OCI-LY3 (cell line): ENCODE measurements around the gene EML2.

Experiments
- H2AFZ ChIP-seq: fragments of 200-600, 300-600 bp; shearing (Covaris generic); 2 replicates; pipeline ENCODE4 v1.6.0; 2014; ENCODE audit warnings: antibody characterized with exemption, low read depth, low read length
- H3K27ac ChIP-seq: fragments of 200-600, 300-600 bp; sonication (generic); 2 replicates; pipeline ENCODE4 v1.5.1; 2014; ENCODE audit warnings: mild to moderate bottlenecking, low read length, moderate library complexity, mixed read lengths
- H3K27me3 ChIP-seq: fragments of 200-600, 300-600 bp; sonication (generic); 2 replicates; pipeline ENCODE4 v1.6.1; 2014; ENCODE audit warnings: low read depth, low read length, mixed read lengths
- H3K36me3 ChIP-seq: fragments of 200-600, 300-600 bp; sonication (generic); replicated peaks from 2 replicates; pipeline ENCODE3; 2014; ENCODE audit warnings: low read depth, low read length, mixed read lengths
- H3K4me1 ChIP-seq: fragments of 300-600, 200-600 bp; sonication (generic); 2 replicates; pipeline ENCODE4 v1.6.1; 2014; ENCODE audit warnings: low read length, mixed read lengths
- H3K4me2 ChIP-seq: fragments of 200-600, 300-600 bp; sonication (generic); 2 replicates; pipeline ENCODE4 v1.6.1; 2014; ENCODE audit warnings: low read length, mixed read lengths
- H3K4me3 ChIP-seq: fragments of 300-600, 200-600 bp; sonication (generic); 2 replicates; pipeline ENCODE4 v1.5.1; 2014; ENCODE audit warnings: antibody characterized with exemption, mild to moderate bottlenecking, low read length, moderate library complexity
- H3K79me2 ChIP-seq: fragments of 300-600, 200-600 bp; shearing (Covaris generic); 2 replicates; pipeline ENCODE4 v1.6.1; 2014; ENCODE audit warnings: mild to moderate bottlenecking, low read length, mixed read lengths
- H3K9ac ChIP-seq: fragments of 300-600, 200-600 bp; shearing (Covaris generic); 2 replicates; pipeline ENCODE4 v1.6.0; 2014; ENCODE audit warnings: mild to moderate bottlenecking, low read length, moderate library complexity
- H3K9me3 ChIP-seq: fragments of 200-600, 300-600 bp; shearing (Covaris generic); 2 replicates; pipeline ENCODE4 v1.6.1; 2014; ENCODE audit warnings: low read length, mixed read lengths; ENCODE audit not compliant: insufficient read depth
- H4K20me1 ChIP-seq: fragments of 200-600, 300-600 bp; sonication (generic); 2 replicates; pipeline ENCODE4 v1.6.1; 2016; ENCODE audit warnings: low read length, mixed read lengths; ENCODE audit not compliant: insufficient read depth
- CTCF ChIP-seq: fragments of 200-600, 300-600 bp; sonication (generic); IDR thresholded peaks from 2 replicates; pipeline ENCODE4 v1.5.1; 2014; ENCODE audit warnings: antibody characterized with exemption, low read length, low read depth
- EZH2phosphoT487 ChIP-seq: fragments of 200-600 bp; shearing (Covaris generic); IDR thresholded peaks from 2 replicates; pipeline ENCODE4 v1.6.1; 2018; ENCODE audit warnings: antibody characterized with exemption, mixed run types, low read depth

EML2 gene

GRCh38 chr19:45576682-45577081 lies 62.5 kb downstream of the EML2 start:
- Histone ChIP-seq H3K9me3 (no peaks in the 10 kb centered on the region), H3K79me2 (peaks cover 15% of the 10 kb centered on the region), H4K20me1 (no peaks in the 10 kb centered on the region), H3K4me3 (no peak overlapping the region), H3K4me2 (no peak overlapping the region), H3K27ac (no peak overlapping the region), H2AFZ (no peak overlapping the region), H3K4me1 (no peaks in the 10 kb centered on the region), H3K27me3 (no peaks in the 10 kb centered on the region), H3K36me3 (peaks cover 11% of the 10 kb centered on the region), H3K9ac (no peak overlapping the region)
- TF ChIP-seq EZH2phosphoT487 (no peak), CTCF (no peak)

DNA sequence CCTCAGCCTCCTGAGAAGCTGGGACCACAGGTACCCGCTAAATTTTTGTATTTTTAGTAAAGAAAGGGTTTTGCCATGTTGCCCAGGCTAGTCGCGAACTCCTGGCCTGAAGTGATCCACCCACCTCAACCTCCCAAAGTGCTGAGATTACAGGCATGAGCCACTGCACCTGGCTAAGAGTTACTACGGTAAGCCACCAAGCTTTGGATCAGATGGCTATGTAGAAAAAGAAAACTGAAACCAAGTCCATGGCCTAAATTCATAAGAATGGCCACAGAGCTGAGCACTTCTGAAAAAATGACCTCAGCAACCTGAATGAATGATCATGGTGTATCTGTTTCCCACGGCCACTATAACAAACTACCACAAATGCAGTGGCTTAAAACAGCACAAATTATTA lies 64.0 kb downstream of the EML2 start:
- H3K4me2 ChIP-seq = no peak overlapping the region
- no peaks in the 10 kb centered on the region for H4K20me1 ChIP-seq
- no peak overlapping the region for H3K27ac ChIP-seq

GRCh38 chr19:45574526-45574925 lies 64.7 kb downstream of the EML2 start:
- no peak overlapping the region for H3K4me3 ChIP-seq
- no peaks in the 10 kb centered on the region for H3K4me1 ChIP-seq
- no peaks in the 10 kb centered on the region for H3K27me3 ChIP-seq
- no peak overlapping the region for H3K4me2 ChIP-seq
- H2AFZ ChIP-seq = no peak overlapping the region
- H4K20me1 ChIP-seq = no peaks in the 10 kb centered on the region
- no peak for TF ChIP-seq CTCF
- TF ChIP-seq EZH2phosphoT487 = no peak
- H3K9ac ChIP-seq = no peak overlapping the region
- H3K36me3 ChIP-seq = peaks cover 2% of the 10 kb centered on the region
- no peak overlapping the region for H3K27ac ChIP-seq
- peaks cover 5% of the 10 kb centered on the region; the same call in 1 of the 2 replicates for H3K79me2 ChIP-seq
- no peaks in the 10 kb centered on the region for H3K9me3 ChIP-seq

More for the DNA sequence above, 64.0 kb downstream of the EML2 start:
- Histone ChIP-seq H3K79me2 (peaks cover 5% of the 10 kb centered on the region; the same call in 1 of the 2 replicates), H3K9me3 (no peaks in the 10 kb centered on the region), H3K36me3 (peaks cover 2% of the 10 kb centered on the region), H3K27me3 (no peaks in the 10 kb centered on the region), H3K4me1 (no peaks in the 10 kb centered on the region), H2AFZ (no peak overlapping the region), H3K4me3 (no peak overlapping the region), H3K9ac (no peak overlapping the region)
- TF ChIP-seq CTCF (no peak), EZH2phosphoT487 (no peak)

DNA sequence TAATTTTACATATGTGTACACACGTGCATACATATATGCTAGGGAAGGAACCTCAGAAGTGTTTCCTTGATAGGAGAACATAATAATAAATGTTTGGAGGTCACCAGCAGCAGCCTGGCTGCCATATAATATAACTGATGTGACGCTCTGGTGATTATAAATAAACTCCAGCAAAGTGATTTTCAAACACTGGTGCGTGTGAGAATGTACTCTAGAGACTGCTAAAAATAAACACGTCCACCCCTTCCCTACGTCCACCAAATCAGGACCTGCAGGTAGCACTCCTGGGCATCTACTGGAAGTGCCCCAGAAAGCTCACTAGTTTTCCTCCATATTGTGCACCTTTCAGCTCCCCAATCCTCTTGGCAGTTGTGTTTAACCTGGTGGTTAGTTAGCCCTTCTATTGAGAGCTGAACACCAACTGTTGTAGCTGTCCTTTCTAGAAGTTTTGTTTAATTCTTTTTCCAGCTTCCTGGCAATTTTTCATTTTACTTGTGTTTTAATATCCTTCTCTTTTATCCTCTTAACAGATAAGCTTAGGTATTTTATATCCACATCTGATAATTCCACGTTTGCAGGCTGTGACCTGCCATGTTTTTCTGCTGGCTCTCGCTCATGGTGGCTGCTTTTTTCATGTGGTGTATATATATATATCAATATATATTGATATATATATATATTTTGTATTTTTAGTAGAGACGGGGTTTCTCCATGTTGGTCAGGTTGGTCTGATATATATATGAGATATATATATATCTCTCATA lies 67.6 kb downstream of the EML2 start:
- Histone ChIP-seq H3K27me3 (no peaks in the 10 kb centered on the region), H3K27ac (no peak overlapping the region), H2AFZ (no peak overlapping the region), H3K4me1 (no peaks in the 10 kb centered on the region), H3K79me2 (no peaks in the 10 kb centered on the region; the same call in none of the 2 replicates), H3K4me2 (no peak overlapping the region), H3K9me3 (no peaks in the 10 kb centered on the region), H3K9ac (no peak overlapping the region), H3K36me3 (peaks cover 2% of the 10 kb centered on the region), H3K4me3 (no peak overlapping the region), H4K20me1 (peaks cover 4% of the 10 kb centered on the region; the same call in 1 of the 2 replicates)
- TF ChIP-seq CTCF (no peak), EZH2phosphoT487 (no peak)
